HTR-8/SVneo (cell line): ENCODE data around the gene FER.

Experiments
- DNase-seq: peaks from one replicate; pipeline ENCODE4 v3.0.0; 2011; ENCODE audit warnings: low spot score, mixed read lengths; ENCODE audit not compliant: insufficient read length
- FAIRE-seq: peaks from 2 replicates; lab custom pipeline; 2011; peaks lifted over from hg19 to GRCh38; lab: Jason Lieb, UNC

Gene FER

GRCh38 chr5:109196823-109197160 lies 449.1 kb downstream of the FER start:
- no peak for DNase-seq
- FAIRE-seq: no peak

GRCh38 chr5:109199289-109199688 lies 451.6 kb downstream of the FER start:
- DNase-seq (no peak), FAIRE-seq (no peak)

GRCh38 chr5:109199799-109200620 lies 452.3 kb downstream of the FER start:
- DNase-seq (no peak), FAIRE-seq (no peak)

GRCh38 chr5:109215040-109215439 lies 467.3 kb downstream of the FER start:
- DNase-seq (no peak), FAIRE-seq (no peak)

GRCh38 chr5:109218818-109219217 lies 471.1 kb downstream of the FER start:
- DNase-seq (no peak), FAIRE-seq (no peak)

GRCh38 chr5:109223531-109223930 lies 475.8 kb downstream of the FER start:
- DNase-seq (no peak), FAIRE-seq (no peak)

- DNase-seq (no peak), FAIRE-seq (no peak)
Measured at GRCh38 chr5:109224276-109224882, 476.7 kb downstream of the FER start.

GRCh38 chr5:109225716-109226625 lies 478.3 kb downstream of the FER start:
- DNase-seq (no peak), FAIRE-seq (no peak)

GRCh38 chr5:109230369-109230768 lies 482.7 kb downstream of the FER start:
- FAIRE-seq: no peak
- no peak for DNase-seq

GRCh38 chr5:109231331-109231730 lies 483.6 kb downstream of the FER start:
- FAIRE-seq: no peak
- no peak for DNase-seq

- FAIRE-seq: no peak
Measured at GRCh38 chr5:109234381-109234780, 486.7 kb downstream of the FER start.

GRCh38 chr5:109239456-109239855 lies 491.8 kb downstream of the FER start:
- FAIRE-seq (no peak), DNase-seq (no peak)

More at GRCh38 chr5:109234381-109234780, 486.7 kb downstream of the FER start:
- no peak for DNase-seq

- DNase-seq: no peak
- FAIRE-seq: no peak
Measured at GRCh38 chr5:109242518-109242917, 494.8 kb downstream of the FER start.

- FAIRE-seq (no peak), DNase-seq (no peak)
Measured at GRCh38 chr5:109246395-109246794, 498.7 kb downstream of the FER start.
